GM11168 (cell line): ENCODE measurements around the gene MOBP.
"Not testable (repeated sequence)": the region's sequence is repeated elsewhere in the genome, so short reads cannot be mapped to it uniquely, and the experiment has no call there.

Source experiments
- in situ Hi-C: fragments of 300-500 bp; cut with MboI; formaldehyde crosslinking; loops from one replicate; pipeline ENCODE4 v1.12.0; 2022; ENCODE audit warnings: low sequenced_read_pairs; ENCODE audit not compliant: unreplicated experiment

Gene MOBP, protein sequence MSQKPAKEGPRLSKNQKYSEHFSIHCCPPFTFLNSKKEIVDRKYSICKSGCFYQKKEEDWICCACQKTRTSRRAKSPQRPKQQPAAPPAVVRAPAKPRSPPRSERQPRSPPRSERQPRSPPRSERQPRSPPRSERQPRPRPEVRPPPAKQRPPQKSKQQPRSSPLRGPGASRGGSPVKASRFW

GRCh38 chr3:39467394-39468107 is at the start of gene MOBP:
TSS of gene MOBP (plus strand) at chr3:39467680. CDS start at chr3:39502070, 34,390 bp downstream.
- in situ Hi-C loops: no loop called here

DNA sequence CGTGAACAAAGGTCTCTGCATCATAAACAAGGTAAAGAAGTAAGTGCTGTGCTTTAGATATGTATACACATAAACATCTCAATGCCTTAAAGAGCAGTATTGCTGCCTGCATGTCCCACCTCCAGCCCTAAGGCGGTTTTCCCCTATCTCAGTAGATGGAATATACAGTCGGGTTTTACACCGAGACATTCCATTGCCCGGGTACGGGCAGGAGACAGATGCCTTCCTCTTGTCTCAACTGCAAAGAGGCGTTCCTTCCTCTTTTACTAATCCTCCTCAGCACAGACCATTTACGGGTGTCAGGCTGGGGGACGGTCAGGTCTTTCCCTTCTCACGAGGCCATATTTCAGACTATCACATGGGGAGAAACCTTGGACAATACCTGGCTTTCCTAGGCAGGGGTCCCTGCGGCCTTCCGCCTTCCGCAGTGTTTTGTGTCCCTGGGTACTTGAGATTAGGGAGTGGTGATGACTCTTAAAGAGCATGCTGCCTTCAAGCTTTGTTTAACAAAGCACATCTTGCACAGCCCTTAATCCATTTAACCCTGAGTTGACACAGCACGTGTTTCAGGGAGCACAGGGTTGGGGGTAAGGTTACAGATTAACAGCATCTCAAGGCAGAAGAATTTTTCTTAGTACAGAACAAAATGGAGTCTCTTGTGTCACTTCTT is 48.8 kb upstream of the MOBP start:
- in situ Hi-C loops: not testable (repeated sequence)

GRCh38 chr3:39419742-39420315 is 47.7 kb upstream of the MOBP start:
- in situ Hi-C loops: no loop called here

DNA sequence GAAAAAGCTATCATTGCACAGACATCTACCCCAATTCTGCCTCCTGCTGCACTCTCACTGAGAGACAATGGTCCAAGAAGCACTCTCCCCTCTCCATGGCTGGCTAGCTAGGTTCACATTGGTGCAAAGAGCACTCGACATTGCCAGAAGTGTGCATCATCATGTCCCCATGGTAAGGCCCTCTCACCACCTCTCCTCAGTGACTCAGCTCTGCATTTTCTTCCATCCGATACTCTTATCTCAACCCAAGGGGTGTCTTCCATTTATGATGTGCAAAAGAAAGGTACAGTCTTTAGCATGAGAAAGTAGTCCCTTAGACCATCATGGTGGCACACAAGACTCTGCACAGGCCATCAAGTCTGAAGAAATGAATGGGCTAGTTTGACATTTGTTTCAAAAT is 46.9 kb upstream of the MOBP start:
- in situ Hi-C loops: no loop called here

- in situ Hi-C loops: no loop called here
These were observed 44.0 kb upstream of the MOBP start for GRCh38 chr3:39423436-39423970.

- in situ Hi-C loops: no loop called here
These were observed 41.2 kb upstream of the MOBP start for GRCh38 chr3:39426312-39426711.

GRCh38 chr3:39427506-39427905 is 40.0 kb upstream of the MOBP start:
- in situ Hi-C loops: no loop called here

- in situ Hi-C loops: no loop called here
These were observed 38.7 kb upstream of the MOBP start for GRCh38 chr3:39428745-39429201.

DNA sequence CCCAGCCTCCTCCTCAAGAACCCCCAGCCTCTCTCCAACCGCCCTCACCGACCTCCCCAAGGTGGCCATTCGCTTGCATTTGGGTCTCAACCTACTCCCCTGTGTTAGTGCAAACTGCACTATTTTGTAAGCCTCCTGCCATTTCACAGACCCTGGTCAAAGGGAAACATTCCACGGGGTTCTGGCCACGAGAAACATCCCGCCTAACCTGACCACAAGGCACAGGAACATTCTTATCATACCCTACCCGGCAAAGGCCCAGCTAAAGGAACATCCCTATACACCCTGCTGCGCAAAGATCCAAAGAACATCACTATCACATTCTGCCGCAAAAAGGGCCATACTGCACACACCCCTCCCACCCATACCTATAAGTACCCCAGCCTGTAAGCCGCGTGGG is 38.0 kb upstream of the MOBP start:
- in situ Hi-C loops: no loop called here

GRCh38 chr3:39432342-39432741 is 35.1 kb upstream of the MOBP start:
- in situ Hi-C loops: no loop called here

DNA sequence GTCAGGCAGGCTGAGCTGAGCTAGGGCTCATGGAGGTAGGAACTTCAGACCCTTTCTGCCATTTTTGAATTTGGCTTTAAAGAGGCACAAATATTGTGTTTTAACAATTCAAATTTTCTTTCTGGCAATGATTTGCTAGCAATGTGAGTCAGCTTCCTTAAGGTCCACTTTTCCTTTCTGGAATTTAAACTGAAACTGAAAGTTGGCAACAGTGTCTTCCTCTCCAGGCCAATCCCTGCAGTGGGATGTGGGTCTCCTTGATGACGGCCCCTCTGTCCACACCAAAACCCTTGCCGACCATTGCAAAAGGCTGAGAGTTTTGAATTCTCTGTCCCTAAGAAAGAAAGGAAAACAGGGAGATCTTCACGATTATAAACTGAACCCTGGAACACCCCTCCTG is 33.8 kb upstream of the MOBP start:
- in situ Hi-C loops: no loop called here

DNA sequence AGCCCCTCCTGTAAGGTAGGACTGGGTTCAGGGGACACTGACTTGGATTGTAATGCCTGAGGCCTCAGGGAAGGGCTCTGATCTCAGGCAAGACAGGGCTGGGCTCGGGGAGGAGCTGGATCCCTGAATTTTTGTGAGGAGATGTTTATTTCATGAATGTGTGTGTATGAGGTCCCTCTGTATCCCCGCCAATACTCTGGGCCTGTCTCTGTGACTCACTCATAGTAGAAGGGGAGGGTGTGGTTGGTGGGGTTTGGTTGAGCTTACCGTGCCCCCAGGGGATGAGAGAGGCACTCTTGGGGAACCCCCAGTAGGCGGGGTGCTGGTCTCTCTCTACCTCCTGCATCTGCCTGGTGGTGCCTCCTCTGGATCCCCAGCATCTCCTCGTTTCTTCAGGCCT is 32.9 kb upstream of the MOBP start:
- in situ Hi-C loops: no loop called here

DNA sequence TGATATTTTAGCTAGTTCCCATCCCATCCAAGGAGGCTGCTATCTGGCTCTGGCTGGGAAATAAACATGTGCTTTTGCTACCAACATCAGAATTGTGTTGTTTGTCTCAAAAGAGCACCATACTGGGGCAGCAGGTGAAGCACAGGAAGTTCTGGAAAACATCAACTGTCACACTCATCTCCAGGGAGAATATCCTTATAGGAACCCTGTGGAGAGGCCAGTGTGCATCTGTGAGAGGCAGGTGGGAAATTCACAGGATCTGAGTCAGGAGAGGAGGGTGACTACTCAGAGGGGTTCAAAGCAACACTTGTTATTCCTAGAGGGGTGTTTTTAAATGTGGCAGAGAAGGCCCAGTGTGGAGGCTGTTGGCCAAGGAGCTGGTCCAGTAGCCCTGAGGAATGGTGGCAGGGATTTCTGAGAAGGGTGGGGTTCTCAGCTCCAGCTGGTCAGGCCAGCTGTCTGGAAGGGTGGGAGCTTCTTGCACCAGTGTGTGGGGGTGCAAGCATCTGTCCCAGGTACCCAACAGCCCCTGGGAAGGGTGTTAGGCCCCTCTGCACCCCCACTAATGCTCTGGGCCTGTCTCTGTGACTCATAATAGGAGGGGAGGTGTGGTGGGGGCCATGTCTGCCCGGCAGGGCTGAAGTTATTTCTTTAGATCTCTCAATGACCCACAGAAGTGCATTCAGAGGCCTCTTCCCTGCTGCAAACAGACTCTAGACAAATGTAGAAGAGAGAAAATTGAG is 32.3 kb upstream of the MOBP start:
- in situ Hi-C loops: no loop called here

DNA sequence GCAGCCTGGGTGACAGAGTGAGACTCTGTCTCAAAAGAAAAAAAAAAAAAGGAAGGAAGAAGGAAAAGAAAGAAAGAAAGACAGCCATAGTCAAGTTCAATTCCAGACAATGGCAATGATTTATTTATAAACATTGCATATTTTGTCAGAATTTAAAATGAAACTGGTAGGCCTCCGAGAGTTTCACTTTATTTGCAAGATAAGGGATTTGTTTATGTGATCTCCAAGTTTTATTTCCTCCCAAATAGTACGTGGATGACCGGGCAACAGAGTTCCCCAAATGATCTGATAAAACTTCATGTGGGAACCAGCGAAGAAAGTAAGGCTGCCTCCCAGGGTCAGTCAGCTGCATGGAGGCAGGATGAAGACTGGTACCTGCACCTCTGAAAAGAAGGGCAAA is 28.6 kb upstream of the MOBP start:
- in situ Hi-C loops: no loop called here

DNA sequence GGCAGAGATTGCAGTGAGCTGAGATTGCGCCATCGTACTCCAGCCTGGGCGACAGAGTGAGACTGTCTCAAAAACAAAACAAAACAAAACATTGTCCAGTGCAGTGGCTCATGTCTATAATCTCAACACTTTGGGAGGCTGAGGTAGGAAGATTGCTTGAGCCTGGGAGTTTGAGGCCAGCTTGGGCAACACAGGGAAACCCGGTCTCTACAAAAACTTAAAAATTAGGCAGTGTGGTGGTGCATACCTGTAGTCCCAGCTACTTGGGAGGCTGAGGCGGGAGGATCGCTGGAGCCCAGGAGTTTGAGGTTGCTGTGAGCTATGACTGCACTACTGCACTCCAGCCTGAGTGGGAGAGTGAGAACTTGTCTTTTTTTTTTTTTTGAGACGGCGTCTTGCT is 27.2 kb upstream of the MOBP start:
- in situ Hi-C loops: no loop called here

DNA sequence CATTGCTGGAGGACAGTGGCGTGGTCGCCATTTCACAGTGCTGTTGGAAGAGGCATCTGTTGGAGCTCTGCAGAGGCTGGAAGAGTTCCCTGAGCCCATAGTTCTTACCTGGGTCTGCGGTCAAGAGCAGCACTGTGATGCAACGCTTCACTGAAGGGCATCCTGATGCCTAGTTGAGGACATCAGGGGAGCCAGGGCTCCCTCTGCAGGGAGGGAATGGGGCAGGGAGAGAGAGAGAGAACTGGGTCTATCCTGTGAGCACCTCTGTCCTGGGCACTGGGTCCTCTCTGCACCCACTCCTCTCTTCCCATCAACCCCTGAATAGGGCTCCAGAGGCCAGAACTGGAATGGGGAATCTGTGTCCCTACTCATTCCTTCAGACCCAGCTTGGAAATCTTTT is 23.9 kb upstream of the MOBP start:
- in situ Hi-C loops: no loop called here

- in situ Hi-C loops: no loop called here
These were observed 21.6 kb upstream of the MOBP start for GRCh38 chr3:39445927-39446326.

- in situ Hi-C loops: no loop called here
These were observed 21.0 kb upstream of the MOBP start for GRCh38 chr3:39446444-39446843.

DNA sequence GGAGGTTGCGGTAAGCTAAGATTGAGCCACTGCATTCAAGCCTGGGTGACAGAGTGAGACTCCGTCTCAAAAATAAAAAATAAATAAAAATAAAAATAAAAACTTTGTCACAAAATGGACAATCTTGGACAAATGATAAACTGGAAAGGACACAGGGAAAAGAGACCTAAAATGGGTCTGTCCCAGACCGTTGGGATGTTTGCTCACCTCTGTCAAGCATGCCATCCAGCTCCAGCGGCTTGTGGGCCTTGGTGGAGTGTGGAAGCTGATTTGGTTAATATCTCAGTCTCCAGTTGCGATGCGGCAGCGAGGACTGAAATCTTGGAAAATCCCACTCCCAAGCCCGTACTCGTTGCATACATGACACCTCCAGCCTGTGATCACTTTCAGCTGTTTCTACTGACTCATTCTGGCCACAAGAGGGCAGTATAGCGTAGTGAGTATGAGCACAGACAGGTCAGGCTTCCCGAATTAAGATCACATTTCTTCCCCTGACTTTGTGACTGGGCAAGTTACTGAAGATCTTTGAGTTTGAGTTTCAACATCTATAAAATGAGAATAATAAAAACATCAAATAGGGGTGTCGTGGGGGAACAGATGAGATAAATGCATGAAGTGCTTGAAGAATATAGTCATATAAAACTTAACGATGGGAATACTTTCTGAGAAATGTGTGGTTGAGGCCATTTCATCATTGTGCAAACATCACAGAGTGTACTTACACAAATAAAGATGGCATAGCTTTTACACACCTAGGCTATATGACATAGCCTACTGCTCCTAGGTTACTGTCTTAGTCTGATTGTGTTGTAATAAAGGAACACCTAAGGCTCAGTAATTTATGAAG is 19.6 kb upstream of the MOBP start:
- in situ Hi-C loops: no loop called here
